HG03039 (cell line): ENCODE measurements around the gene LNP1.
"Not testable (repeated sequence)": the region's sequence is repeated elsewhere in the genome, so short reads cannot be mapped to it uniquely, and the experiment has no call there.

Source experiments
- ATAC-seq: cut with Tn5 transposase; IDR thresholded peaks from one replicate; pipeline ENCODE4 v1.9.1; 2021; ENCODE audit warnings: mild to moderate bottlenecking, moderate library complexity; ENCODE audit not compliant: unreplicated experiment

LNP1 gene

GRCh38 chr3:100400780-100401673 is at the start of gene LNP1, which contains the start of gene TOMM70:
Gene LNP1 (plus strand): TSS chr3:100401539. CDS start chr3:100429730, 28,191 bp downstream.
Gene TOMM70 (minus strand): TSS chr3:100401089. CDS start chr3:100400949, 140 bp downstream.
- ATAC-seq: peak; percentile 91

- ATAC-seq: not testable (repeated sequence)
Observed at GRCh38 chr3:100351770-100352169, 49.6 kb upstream of the LNP1 start.

- ATAC-seq: no peak
Observed at GRCh38 chr3:100352296-100353231, 48.8 kb upstream of the LNP1 start.

GRCh38 chr3:100354850-100355249 is 46.5 kb upstream of the LNP1 start:
- no peak for ATAC-seq

GRCh38 chr3:100358413-100358812 is 42.9 kb upstream of the LNP1 start:
- ATAC-seq: no peak

GRCh38 chr3:100359035-100359434 is 42.3 kb upstream of the LNP1 start:
- ATAC-seq: no peak

GRCh38 chr3:100360757-100361496 is 40.4 kb upstream of the LNP1 start:
- no peak for ATAC-seq

- no peak for ATAC-seq
Observed at GRCh38 chr3:100361897-100362296, 39.4 kb upstream of the LNP1 start.

- ATAC-seq: no peak
Observed at GRCh38 chr3:100364421-100364820, 36.9 kb upstream of the LNP1 start.

- no peak for ATAC-seq
Observed at GRCh38 chr3:100366424-100366823, 34.9 kb upstream of the LNP1 start.

- ATAC-seq: no peak
Observed at GRCh38 chr3:100368441-100368840, 32.9 kb upstream of the LNP1 start.

GRCh38 chr3:100370756-100371155 is 30.6 kb upstream of the LNP1 start:
- no peak for ATAC-seq

GRCh38 chr3:100374521-100374920 is 26.8 kb upstream of the LNP1 start:
- no peak for ATAC-seq

GRCh38 chr3:100376301-100376700 is 25.0 kb upstream of the LNP1 start:
- ATAC-seq: no peak

- ATAC-seq: no peak
Observed at GRCh38 chr3:100384733-100385525, 16.4 kb upstream of the LNP1 start.

- ATAC-seq: no peak
Observed at GRCh38 chr3:100386437-100387074, 14.8 kb upstream of the LNP1 start.

GRCh38 chr3:100389025-100389424 is 12.3 kb upstream of the LNP1 start:
- ATAC-seq: no peak

- no peak for ATAC-seq
Observed at GRCh38 chr3:100395679-100396431, 5.5 kb upstream of the LNP1 start.

GRCh38 chr3:100396967-100397366 is 4.4 kb upstream of the LNP1 start:
- no peak for ATAC-seq
